ENCODE measurements around the gene XXYLT1.
"Not testable (repeated sequence)": the region's sequence is repeated elsewhere in the genome, so short reads cannot be mapped to it uniquely, and the experiment has no call there.

Gene XXYLT1

GRCh38 chr3:195038161-195038560 lies 232.8 kb downstream of the XXYLT1 start:
- Histone ChIP-seq H3K14ac (ENCODE audit: low read length in 2 of 2) (no peak overlapping the region), H2BK15ac (ENCODE audit: low read depth, poor library complexity, severe bottlenecking) (no peak overlapping the region), H2AK5ac (ENCODE audit: low read length, severe bottlenecking) (no peak overlapping the region), H3K36me3 (ENCODE audit: control insufficient read depth in 1 of 2, insufficient read depth in 2 of 2, low read depth in 1 of 2, low read length in 2 of 2) (no peaks in the 10 kb centered on the region), H4K8ac (ENCODE audit: low read length) (no peak overlapping the region), H2BK12ac (ENCODE audit: low read length in 2 of 2) (no peak overlapping the region), H3K4me1 (ENCODE audit: control insufficient read depth, insufficient read depth, low read depth, low read length) (peaks cover 16% of the 10 kb centered on the region), H3K23ac (ENCODE audit: low read length in 2 of 2) (no peak overlapping the region), H2BK5ac (ENCODE audit: low read depth, low read length, poor library complexity, severe bottlenecking) (no peak overlapping the region), H2AFZ (ENCODE audit: low read depth, low read length) (no peak overlapping the region), H3K4ac (ENCODE audit: low read depth in 1 of 2, low read length in 2 of 2) (no peak overlapping the region), H3K4me3 (ENCODE audit: insufficient read depth in 1 of 2, low read depth in 1 of 2, low read length in 2 of 2) (no peak overlapping the region), H3K9me3 (ENCODE audit: control insufficient read depth, low read length) (peaks cover 8% of the 10 kb centered on the region), H3K79me1 (replicated peaks; ENCODE audit: low read length, poor library complexity, severe bottlenecking) (no peaks in the 10 kb centered on the region), H3K27ac (ENCODE audit: low read length, poor library complexity, severe bottlenecking) (no peak overlapping the region), H3K9ac (ENCODE audit: low read length) (no peak overlapping the region), H3K27me3 (ENCODE audit: control insufficient read depth in 1 of 2, insufficient read depth in 1 of 2, low read length in 2 of 2) (peaks cover 61 to 76% of the 10 kb centered on the region in 2 experiments), H3K18ac (ENCODE audit: low read depth in 1 of 2, low read length in 2 of 2) (no peak overlapping the region), H4K91ac (ENCODE audit: low read length) (no peak overlapping the region), H3K4me2 (ENCODE audit: low read length, poor library complexity, severe bottlenecking) (no peak overlapping the region), H2BK120ac (ENCODE audit: low read depth, low read length) (no peak overlapping the region)
- 96% methylated on average over 4 of the region's 5 CpGs for WGBS
- DNase-seq: no peak

GRCh38 chr3:195037586-195037985 lies 233.4 kb downstream of the XXYLT1 start:
- Histone ChIP-seq H3K27me3 (ENCODE audit: control insufficient read depth in 1 of 2, insufficient read depth in 1 of 2, low read length in 2 of 2) (peaks cover 55 to 75% of the 10 kb centered on the region in 2 experiments), H3K4me1 (ENCODE audit: control insufficient read depth, insufficient read depth, low read depth, low read length) (peaks cover 15% of the 10 kb centered on the region)
- not testable (repeated sequence) for H3K36me3 ChIP-seq (ENCODE audit: control insufficient read depth in 1 of 2, insufficient read depth in 2 of 2, low read depth in 1 of 2, low read length in 2 of 2); H3K9ac ChIP-seq (ENCODE audit: low read length); H3K14ac ChIP-seq (ENCODE audit: low read length in 2 of 2); H3K27ac ChIP-seq (ENCODE audit: low read length, poor library complexity, severe bottlenecking); H3K4ac ChIP-seq (ENCODE audit: low read depth in 1 of 2, low read length in 2 of 2); H4K8ac ChIP-seq (ENCODE audit: low read length); H3K9me3 ChIP-seq (ENCODE audit: control insufficient read depth, low read length); H3K4me2 ChIP-seq (ENCODE audit: low read length, poor library complexity, severe bottlenecking); H2BK15ac ChIP-seq (ENCODE audit: low read depth, poor library complexity, severe bottlenecking); H4K91ac ChIP-seq (ENCODE audit: low read length); H2BK12ac ChIP-seq (ENCODE audit: low read length in 2 of 2); H3K18ac ChIP-seq (ENCODE audit: low read depth in 1 of 2, low read length in 2 of 2); H3K4me3 ChIP-seq (ENCODE audit: insufficient read depth in 1 of 2, low read depth in 1 of 2, low read length in 2 of 2); H2AK5ac ChIP-seq (ENCODE audit: low read length, severe bottlenecking); H2AFZ ChIP-seq (ENCODE audit: low read depth, low read length); H2BK120ac ChIP-seq (ENCODE audit: low read depth, low read length); H2BK5ac ChIP-seq (ENCODE audit: low read depth, low read length, poor library complexity, severe bottlenecking); H3K23ac ChIP-seq (ENCODE audit: low read length in 2 of 2); H3K79me1 ChIP-seq (replicated peaks; ENCODE audit: low read length, poor library complexity, severe bottlenecking); DNase-seq
- WGBS: 92% methylated on average over 2 of the region's 3 CpGs

GRCh38 chr3:195036974-195037373 lies 234.0 kb downstream of the XXYLT1 start:
- no peak overlapping the region for H2BK5ac ChIP-seq (ENCODE audit: low read depth, low read length, poor library complexity, severe bottlenecking)
- H4K8ac ChIP-seq (ENCODE audit: low read length): no peak overlapping the region
- H3K27me3 ChIP-seq (ENCODE audit: control insufficient read depth in 1 of 2, insufficient read depth in 1 of 2, low read length in 2 of 2): peaks cover 49 to 69% of the 10 kb centered on the region in 2 experiments
- H3K36me3 ChIP-seq (ENCODE audit: control insufficient read depth in 1 of 2, insufficient read depth in 2 of 2, low read depth in 1 of 2, low read length in 2 of 2): no peaks in the 10 kb centered on the region
- no peak overlapping the region for H3K14ac ChIP-seq (ENCODE audit: low read length in 2 of 2)
- H3K18ac ChIP-seq (ENCODE audit: low read depth in 1 of 2, low read length in 2 of 2): no peak overlapping the region
- H3K23ac ChIP-seq (ENCODE audit: low read length in 2 of 2): no peak overlapping the region
- H3K27ac ChIP-seq (ENCODE audit: low read length, poor library complexity, severe bottlenecking): no peak overlapping the region
- no peak overlapping the region for H2AK5ac ChIP-seq (ENCODE audit: low read length, severe bottlenecking)
- H3K4ac ChIP-seq (ENCODE audit: low read depth in 1 of 2, low read length in 2 of 2): no peak overlapping the region
- WGBS: 90% methylated on average over 5 of the region's 5 CpGs
- no peak overlapping the region for H2AFZ ChIP-seq (ENCODE audit: low read depth, low read length)
- H3K9me3 ChIP-seq (ENCODE audit: control insufficient read depth, low read length): peaks cover 8% of the 10 kb centered on the region
- H2BK120ac ChIP-seq (ENCODE audit: low read depth, low read length): no peak overlapping the region
- no peak for DNase-seq
- no peak overlapping the region for H3K4me2 ChIP-seq (ENCODE audit: low read length, poor library complexity, severe bottlenecking)
- no peaks in the 10 kb centered on the region for H3K79me1 ChIP-seq (replicated peaks; ENCODE audit: low read length, poor library complexity, severe bottlenecking)
- H2BK12ac ChIP-seq (ENCODE audit: low read length in 2 of 2): no peak overlapping the region
- H3K9ac ChIP-seq (ENCODE audit: low read length): no peak overlapping the region
- peaks cover 14% of the 10 kb centered on the region for H3K4me1 ChIP-seq (ENCODE audit: control insufficient read depth, insufficient read depth, low read depth, low read length)
- no peak overlapping the region for H3K4me3 ChIP-seq (ENCODE audit: insufficient read depth in 1 of 2, low read depth in 1 of 2, low read length in 2 of 2)
- no peak overlapping the region for H2BK15ac ChIP-seq (ENCODE audit: low read depth, poor library complexity, severe bottlenecking)
- H4K91ac ChIP-seq (ENCODE audit: low read length): no peak overlapping the region

GRCh38 chr3:195036574-195036973 lies 234.4 kb downstream of the XXYLT1 start:
- Histone ChIP-seq H2BK5ac (ENCODE audit: low read depth, low read length, poor library complexity, severe bottlenecking) (no peak overlapping the region), H4K91ac (ENCODE audit: low read length) (no peak overlapping the region), H2BK15ac (ENCODE audit: low read depth, poor library complexity, severe bottlenecking) (no peak overlapping the region), H3K4me3 (ENCODE audit: insufficient read depth in 1 of 2, low read depth in 1 of 2, low read length in 2 of 2) (no peak overlapping the region), H3K9ac (ENCODE audit: low read length) (no peak overlapping the region), H4K8ac (ENCODE audit: low read length) (no peak overlapping the region), H3K23ac (ENCODE audit: low read length in 2 of 2) (no peak overlapping the region), H3K27me3 (ENCODE audit: control insufficient read depth in 1 of 2, insufficient read depth in 1 of 2, low read length in 2 of 2) (peaks cover 46 to 65% of the 10 kb centered on the region in 2 experiments), H3K18ac (ENCODE audit: low read depth in 1 of 2, low read length in 2 of 2) (no peak overlapping the region), H3K4ac (ENCODE audit: low read depth in 1 of 2, low read length in 2 of 2) (no peak overlapping the region), H3K27ac (ENCODE audit: low read length, poor library complexity, severe bottlenecking) (no peak overlapping the region), H3K4me2 (ENCODE audit: low read length, poor library complexity, severe bottlenecking) (no peak overlapping the region), H2BK120ac (ENCODE audit: low read depth, low read length) (no peak overlapping the region), H3K4me1 (ENCODE audit: control insufficient read depth, insufficient read depth, low read depth, low read length) (peaks cover 17% of the 10 kb centered on the region), H3K9me3 (ENCODE audit: control insufficient read depth, low read length) (peaks cover 8% of the 10 kb centered on the region), H3K14ac (ENCODE audit: low read length in 2 of 2) (no peak overlapping the region), H3K36me3 (ENCODE audit: control insufficient read depth in 1 of 2, insufficient read depth in 2 of 2, low read depth in 1 of 2, low read length in 2 of 2) (no peaks in the 10 kb centered on the region), H2AFZ (ENCODE audit: low read depth, low read length) (no peak overlapping the region), H3K79me1 (replicated peaks; ENCODE audit: low read length, poor library complexity, severe bottlenecking) (no peaks in the 10 kb centered on the region), H2BK12ac (ENCODE audit: low read length in 2 of 2) (peak overlapping the region in 1 of 2 experiments; percentile 15), H2AK5ac (ENCODE audit: low read length, severe bottlenecking) (no peak overlapping the region)
- 73% methylated on average over 6 of the region's 6 CpGs for WGBS
- DNase-seq: no peak
